ENCODE results near the gene CCDC90B.

Gene CCDC90B

DNA sequence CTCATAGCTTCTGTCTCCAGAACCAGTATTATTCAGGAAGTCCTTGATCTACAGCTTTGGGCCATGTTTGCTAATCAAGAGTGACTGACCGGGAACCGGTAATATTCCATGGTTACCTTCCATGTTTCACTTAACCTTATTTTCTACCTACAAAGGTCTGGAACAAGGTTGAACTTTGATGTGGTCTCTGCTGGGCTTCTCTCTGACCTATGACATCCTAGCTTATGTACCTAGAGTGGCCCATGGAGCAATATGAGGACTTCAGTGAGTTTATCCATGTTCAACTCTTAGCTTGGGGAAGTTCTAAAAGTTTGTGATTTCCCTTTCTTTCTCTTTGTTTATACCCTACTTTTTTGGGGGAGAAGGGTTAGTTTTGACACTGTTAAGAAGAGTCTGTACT lies 33.2 kb downstream of the CCDC90B start:
- no peak overlapping the region for H3K4me3 ChIP-seq (ENCODE audit: low read depth, low read length)

DNA sequence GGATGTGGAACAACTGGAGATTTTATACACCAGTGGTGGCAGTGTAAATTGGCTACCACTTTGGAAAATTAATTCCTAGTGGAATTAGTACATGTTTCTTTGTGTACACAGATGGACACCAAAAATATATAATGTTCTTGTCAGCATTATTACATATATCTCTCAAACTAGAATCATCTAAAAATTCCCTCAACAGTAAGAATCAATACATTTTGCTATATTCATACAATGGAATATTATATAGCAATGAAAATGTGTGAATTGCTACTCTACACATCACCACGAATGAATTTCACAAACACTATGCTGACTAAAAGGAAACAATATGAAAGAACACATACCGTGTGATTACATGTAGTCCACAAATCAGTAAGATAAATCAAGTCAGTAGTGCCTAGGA lies 33.9 kb downstream of the CCDC90B start:
- H3K4me3 ChIP-seq (ENCODE audit: low read depth, low read length), result no peak overlapping the region
- TF ChIP-seq CTCF (IDR thresholded peaks at IDR 0.05; ENCODE audit: low read depth, low read length), result no peak

More for the DNA sequence above, 33.2 kb downstream of the CCDC90B start:
- no peak for TF ChIP-seq CTCF (IDR thresholded peaks at IDR 0.05; ENCODE audit: low read depth, low read length)

DNA sequence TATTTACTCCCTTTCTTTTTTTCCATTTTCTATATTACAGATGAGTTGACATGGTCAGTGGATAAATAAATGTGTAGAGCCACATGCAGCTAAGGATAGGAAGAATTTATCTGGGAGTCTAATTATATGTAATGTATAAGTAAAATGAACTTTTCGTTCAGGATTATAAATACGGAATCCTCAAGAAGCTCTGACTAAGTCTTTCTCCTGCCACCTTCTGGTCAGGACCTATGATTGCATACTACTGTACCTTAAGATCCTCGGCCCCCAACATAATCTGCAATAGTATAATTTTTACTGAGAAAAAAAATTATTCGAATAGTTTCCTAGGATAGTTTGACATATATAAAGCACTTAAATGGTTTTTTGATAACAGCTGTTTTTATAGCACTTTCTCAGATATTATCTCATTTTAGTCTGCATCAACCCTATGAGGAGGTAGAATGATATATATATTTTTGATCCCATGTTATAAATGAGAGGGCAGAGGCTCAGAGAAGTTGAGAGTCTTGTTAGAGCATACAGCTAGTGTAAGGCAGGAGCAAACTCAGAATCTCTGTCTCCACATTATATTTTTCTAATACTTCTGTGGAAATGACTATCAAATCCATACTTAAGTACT lies 36.1 kb downstream of the CCDC90B start:
- H3K4me3 ChIP-seq (ENCODE audit: low read depth, low read length), result no peak overlapping the region

GRCh38 chr11:83249445-83249844 lies 36.7 kb downstream of the CCDC90B start:
- no peak for TF ChIP-seq CTCF (IDR thresholded peaks at IDR 0.05; ENCODE audit: low read depth, low read length)
- no peak overlapping the region for H3K4me3 ChIP-seq (ENCODE audit: low read depth, low read length)

More for the DNA sequence above, 36.1 kb downstream of the CCDC90B start:
- peak; percentile 66 for TF ChIP-seq CTCF (IDR thresholded peaks at IDR 0.05; ENCODE audit: low read depth, low read length)

DNA sequence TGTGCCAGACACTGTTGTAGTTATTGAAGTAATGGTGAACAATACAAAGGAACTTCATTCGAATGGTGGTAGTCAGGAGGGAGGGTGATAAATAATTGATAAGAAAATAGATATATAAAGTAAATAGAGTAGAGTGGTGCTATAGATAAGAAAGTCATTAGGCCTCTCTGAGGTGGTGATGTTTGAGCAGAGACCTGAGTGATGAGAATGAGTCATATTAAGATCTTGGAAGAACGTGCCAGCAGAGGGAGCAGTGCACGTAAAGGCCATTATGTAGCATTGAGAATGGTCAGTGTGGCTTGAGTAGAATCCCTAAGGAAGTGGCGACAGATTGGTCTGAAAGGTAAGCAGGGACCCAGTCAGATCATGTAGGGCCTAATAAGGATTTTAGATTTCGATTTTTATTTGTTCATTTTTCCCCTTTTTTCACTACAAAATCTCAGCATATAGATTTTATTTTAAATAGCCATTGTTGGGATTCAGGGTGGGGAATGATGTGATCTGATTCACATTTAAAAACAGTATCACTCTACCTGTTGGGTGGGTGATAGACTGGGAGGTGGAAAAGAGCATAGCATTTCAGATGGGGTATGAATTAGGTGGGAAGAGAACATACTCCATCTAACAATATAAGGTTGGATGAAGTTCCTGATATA lies 44.7 kb downstream of the CCDC90B start:
- peak; percentile 68 for TF ChIP-seq CTCF (IDR thresholded peaks at IDR 0.05; ENCODE audit: low read depth, low read length)
- H3K4me3 ChIP-seq (ENCODE audit: low read depth, low read length), result no peak overlapping the region

GRCh38 chr11:83238111-83238510 lies 48.1 kb downstream of the CCDC90B start:
- H3K4me3 ChIP-seq (ENCODE audit: low read depth, low read length), result no peak overlapping the region
- no peak for TF ChIP-seq CTCF (IDR thresholded peaks at IDR 0.05; ENCODE audit: low read depth, low read length)

DNA sequence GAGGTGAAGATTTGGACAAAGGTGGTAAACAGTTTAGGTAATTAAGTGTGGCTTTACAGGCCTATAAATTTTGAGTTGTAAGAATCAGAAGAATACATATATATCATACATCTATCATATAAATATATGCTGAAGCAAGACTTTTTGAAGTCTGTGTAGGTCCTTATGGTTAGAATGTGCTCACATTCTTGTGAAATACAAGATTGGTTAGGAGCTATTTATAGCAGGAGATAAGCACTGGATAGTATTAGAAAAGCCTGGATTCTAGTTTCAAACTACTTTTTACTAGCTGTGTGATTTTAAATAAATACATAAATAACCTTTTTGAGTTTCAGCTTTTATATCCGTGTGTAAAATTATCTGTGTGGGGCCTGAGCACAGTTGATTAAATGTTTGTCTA lies 50.3 kb downstream of the CCDC90B start:
- no peak overlapping the region for H3K4me3 ChIP-seq (ENCODE audit: low read depth, low read length)
- TF ChIP-seq CTCF (IDR thresholded peaks at IDR 0.05; ENCODE audit: low read depth, low read length), result no peak
